GM12801 (cell line): ENCODE measurements around the gene NEGR1.

ENCODE experiments used
- TF ChIP-seq, protein P1 (sequence below): IDR thresholded peaks from one replicate; pipeline ENCODE4 v1.5.1; 2011; ENCODE audit warnings: control low read depth; ENCODE audit not compliant: insufficient read length; ENCODE audit errors: extremely low read depth

The NEGR1 gene

DNA sequence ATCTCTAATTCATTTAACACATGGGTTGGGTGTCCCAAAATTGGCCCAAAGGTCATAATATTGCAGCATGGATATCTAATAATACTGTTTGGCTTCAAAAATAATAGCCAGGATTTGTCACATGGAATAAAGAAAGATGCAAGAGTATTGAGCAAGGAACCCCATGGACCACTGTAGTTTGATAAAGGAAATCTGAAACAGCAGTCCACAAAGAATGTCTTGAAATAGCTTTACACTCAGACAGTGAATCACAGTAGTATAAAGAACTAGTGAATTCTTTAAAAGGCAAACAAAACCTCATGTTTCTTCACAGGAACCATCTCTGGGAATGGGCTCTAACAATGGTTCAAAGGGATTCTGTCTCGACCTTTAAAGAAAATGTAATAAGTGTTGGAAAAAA is 625.4 kb downstream of the NEGR1 start:
- TF ChIP-seq, protein P1, sequence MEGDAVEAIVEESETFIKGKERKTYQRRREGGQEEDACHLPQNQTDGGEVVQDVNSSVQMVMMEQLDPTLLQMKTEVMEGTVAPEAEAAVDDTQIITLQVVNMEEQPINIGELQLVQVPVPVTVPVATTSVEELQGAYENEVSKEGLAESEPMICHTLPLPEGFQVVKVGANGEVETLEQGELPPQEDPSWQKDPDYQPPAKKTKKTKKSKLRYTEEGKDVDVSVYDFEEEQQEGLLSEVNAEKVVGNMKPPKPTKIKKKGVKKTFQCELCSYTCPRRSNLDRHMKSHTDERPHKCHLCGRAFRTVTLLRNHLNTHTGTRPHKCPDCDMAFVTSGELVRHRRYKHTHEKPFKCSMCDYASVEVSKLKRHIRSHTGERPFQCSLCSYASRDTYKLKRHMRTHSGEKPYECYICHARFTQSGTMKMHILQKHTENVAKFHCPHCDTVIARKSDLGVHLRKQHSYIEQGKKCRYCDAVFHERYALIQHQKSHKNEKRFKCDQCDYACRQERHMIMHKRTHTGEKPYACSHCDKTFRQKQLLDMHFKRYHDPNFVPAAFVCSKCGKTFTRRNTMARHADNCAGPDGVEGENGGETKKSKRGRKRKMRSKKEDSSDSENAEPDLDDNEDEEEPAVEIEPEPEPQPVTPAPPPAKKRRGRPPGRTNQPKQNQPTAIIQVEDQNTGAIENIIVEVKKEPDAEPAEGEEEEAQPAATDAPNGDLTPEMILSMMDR, result no peak

- TF ChIP-seq, protein P1, result no peak
Observed at GRCh38 chr1:71655604-71656003, 626.7 kb downstream of the NEGR1 start.

GRCh38 chr1:71653952-71654351 is 628.4 kb downstream of the NEGR1 start:
- TF ChIP-seq, protein P1, result no peak

GRCh38 chr1:71651214-71651613 is 631.1 kb downstream of the NEGR1 start:
- TF ChIP-seq, protein P1, result no peak

GRCh38 chr1:71650119-71650518 is 632.2 kb downstream of the NEGR1 start:
- TF ChIP-seq, protein P1, result no peak

DNA sequence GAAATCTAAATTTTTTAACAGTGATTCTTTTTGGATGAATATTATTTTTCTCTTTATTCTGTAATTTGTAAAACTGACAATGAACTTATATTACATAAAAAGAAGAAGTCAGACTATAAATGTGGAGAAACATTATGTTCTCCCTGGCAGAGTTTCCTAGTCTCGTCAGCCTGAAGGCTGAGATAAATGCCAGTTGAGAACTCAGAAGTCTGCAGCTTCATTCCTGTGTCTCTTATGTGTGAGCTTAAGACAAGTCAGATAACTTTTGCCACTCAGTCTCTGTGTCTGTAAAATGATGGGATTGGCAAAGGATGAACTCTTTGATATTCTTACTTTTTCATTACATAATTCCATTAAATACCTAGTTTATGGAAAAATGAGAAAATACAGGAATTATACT is 632.7 kb downstream of the NEGR1 start:
- TF ChIP-seq, protein P1, result no peak

- TF ChIP-seq, protein P1, result no peak
Observed at GRCh38 chr1:71647513-71648300, 634.6 kb downstream of the NEGR1 start.
